GM21576 (cell line): ENCODE data around the gene UNC119.
"Not testable (repeated sequence)": the region's sequence is repeated elsewhere in the genome, so short reads cannot be mapped to it uniquely, and the experiment has no call there.

Experiments
- ATAC-seq: cut with Tn5 transposase; IDR thresholded peaks from one replicate; pipeline ENCODE4 v1.9.1; 2021; ENCODE audit warnings: mild to moderate bottlenecking, moderate library complexity; ENCODE audit not compliant: unreplicated experiment

The UNC119 gene

DNA sequence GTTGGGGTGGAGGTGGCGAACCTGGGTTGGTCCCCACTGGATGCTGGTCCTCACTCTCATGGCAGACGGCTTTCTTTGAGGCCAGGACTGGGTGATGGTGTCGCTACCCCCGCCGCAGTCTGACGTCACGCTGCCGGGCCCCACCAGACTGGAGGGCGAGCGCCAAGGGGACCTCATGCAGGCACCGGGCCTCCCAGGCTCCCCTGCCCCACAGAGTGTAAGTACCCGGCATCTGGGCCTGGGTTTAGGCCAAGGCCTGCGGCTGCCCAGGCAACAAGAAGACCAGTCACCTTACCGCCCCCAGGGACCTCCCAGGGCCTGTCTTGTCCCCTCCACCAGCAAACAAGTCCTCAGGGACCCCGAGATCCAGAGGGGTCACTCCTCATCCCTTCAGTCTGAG, 28.5 kb downstream of the UNC119 start:
- no peak for ATAC-seq

DNA sequence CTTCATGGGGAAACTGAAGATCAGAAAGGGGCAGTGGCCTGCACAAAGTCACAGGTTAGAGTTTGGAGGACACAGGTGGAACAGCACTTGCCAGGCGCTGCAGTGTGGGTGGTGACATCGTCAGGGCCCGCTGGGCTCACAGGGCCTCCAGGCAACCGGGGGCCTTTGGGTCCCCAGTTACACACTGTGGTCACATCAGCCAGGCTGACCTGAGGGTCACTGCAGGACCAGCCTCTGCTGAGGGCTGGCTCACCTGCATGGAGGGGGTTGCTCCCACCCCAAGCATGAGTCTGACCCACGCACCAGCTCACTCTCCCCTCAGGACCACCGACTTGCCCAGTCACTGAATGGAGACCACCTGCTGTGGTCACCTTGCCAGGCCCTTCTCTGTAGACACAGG, 29.2 kb downstream of the UNC119 start:
- ATAC-seq: no peak

DNA sequence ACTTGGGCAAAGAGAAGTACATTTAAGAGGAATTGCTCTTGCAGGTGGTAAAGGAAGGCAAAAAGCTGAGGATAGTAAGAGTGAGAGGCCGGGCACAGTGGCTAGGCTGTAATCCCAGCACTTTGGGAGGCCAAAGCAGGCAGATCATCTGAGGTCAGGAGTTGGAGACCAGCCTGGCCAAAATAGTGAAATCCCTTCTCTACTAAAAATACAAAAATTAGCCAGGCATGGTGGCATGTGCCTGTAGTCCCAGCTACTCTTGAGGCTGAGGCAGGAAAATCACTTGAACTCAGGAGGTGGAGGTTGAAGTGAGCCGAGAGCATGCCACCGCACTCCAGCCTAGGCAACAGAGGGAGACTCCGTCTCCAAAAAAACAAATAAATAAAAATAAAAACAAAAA, 30.1 kb downstream of the UNC119 start:
- ATAC-seq: not testable (repeated sequence)

DNA sequence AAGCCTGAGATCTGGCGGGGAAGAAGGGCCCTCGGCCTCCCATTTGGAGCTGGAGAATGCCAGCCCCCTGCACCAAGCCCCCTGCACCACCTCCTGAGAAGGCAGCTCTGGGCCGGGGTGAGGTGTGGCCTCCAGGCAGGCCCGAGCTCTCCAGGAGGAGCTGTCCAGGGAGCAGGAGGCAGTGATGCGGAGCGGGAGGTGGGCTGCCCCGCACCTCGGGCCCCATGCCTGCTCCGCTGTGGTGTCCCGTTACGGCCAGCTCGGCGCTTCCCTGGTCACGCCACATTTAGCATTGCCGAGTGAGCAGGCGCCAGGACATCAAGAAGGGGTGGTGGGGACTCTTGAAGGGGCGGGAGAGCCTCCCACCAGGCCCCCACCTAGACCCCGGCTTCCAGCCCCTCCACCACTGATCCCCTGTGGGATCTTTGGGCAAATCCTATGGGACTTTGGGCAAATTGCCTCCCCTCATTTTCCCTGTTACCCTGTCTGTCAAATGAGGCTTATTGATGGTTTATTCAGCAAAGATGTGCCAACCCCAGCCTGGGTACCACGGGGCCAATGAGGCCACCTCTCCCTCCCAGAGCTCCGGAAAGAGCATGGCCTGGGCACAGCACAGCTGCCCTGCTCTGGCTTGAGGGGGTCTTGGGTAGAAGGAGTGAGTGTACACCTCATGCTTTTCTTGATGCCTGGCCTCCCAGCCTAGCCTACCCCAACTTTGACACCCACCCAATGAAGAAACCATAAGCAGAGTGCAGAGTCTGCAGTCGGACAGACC, 30.9 kb downstream of the UNC119 start:
- ATAC-seq: no peak

DNA sequence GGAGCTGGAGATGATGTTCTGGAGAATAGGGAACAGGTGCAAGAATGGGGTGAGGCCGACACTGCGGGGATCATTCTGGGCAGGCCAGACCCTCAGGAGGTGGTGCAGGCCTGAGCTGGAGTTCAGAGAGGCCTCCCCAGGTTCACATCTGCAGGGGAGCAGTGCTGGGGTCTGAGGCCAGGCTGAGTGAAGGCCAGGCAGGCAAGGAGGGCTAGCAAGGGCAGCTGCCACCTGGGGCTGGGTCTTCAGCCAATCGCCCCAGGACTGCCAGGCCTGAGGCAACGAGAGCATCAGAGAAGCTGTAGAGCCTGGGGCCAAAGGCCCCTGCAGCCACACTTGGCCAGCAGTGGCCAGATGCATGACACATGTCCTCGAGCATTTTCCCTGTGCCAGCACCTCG, 31.7 kb downstream of the UNC119 start:
- no peak for ATAC-seq

DNA sequence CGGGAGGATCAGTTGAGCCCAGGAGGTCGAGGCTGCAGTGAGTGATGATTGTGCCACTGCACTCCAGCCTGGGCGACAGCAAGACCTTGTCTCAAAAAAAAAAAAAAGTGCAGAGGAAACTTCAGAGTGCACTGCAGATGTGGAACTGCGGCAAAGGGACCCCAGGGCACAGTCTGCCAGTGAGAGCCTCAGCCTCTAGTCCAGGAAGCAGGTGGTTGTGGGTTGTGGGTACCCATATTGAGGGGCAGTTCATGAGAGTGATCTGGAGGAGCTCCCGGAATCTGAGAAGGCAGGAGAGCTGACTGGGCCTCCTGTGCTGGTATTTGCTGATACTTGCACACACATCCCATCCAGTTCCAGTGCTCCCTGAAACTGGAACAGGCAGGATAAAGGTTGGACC, 33.2 kb downstream of the UNC119 start:
- ATAC-seq: no peak

DNA sequence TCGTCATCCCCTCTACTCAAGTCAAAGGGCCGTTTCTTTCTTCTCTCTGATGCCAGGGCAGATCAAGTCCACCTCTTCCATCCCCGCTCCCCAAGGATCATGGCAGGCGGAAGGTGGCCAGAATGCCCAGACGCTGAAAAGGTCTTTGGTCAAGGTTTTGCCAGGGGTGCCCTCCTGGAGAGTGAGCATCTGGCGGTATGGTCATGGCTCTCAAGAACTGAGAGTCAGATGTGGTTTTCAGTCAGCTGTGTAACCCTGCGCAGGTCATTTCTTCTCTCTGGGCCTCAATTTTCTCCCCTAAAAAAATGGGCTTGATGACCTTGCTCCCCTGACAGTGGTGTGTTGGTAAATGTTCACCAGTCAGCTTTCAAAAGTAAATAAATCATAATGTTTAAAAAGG, 33.8 kb downstream of the UNC119 start:
- ATAC-seq: no peak

DNA sequence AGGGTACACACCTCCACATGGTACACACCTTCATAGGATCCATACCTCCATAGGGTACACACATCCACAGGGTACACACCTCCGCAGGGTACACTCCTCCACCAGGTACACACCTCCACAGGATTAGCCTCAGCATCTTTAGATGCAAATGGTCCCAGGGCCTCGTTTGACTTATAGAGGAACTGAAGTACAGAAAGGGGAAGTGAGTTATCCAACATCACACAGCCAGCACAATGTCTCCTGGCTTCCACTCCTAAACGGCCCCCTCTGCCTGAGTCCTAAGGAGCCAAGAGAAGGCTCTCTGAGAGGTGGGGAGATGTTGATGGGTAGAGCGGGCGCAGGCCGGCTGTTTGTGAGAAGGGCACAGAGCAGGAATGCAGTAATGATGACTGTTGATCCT, 34.3 kb downstream of the UNC119 start:
- no peak for ATAC-seq

DNA sequence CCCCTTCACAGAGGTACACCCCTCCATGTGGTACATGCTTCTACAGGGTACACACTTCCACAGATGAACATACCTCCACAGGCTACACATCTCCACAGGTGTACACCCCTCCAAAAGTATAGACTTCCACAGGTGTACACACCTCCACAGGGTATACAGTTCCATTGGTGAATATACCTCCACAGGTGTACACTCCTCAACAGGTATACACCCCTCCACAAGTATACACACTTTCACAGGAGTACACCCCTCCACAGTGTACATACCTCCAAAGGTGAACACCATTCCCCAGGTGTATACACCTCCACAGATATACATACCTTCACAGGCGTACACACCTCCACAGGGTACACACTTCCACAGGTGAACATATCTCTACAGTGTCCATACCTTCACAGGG, 36.9 kb downstream of the UNC119 start:
- no peak for ATAC-seq

DNA sequence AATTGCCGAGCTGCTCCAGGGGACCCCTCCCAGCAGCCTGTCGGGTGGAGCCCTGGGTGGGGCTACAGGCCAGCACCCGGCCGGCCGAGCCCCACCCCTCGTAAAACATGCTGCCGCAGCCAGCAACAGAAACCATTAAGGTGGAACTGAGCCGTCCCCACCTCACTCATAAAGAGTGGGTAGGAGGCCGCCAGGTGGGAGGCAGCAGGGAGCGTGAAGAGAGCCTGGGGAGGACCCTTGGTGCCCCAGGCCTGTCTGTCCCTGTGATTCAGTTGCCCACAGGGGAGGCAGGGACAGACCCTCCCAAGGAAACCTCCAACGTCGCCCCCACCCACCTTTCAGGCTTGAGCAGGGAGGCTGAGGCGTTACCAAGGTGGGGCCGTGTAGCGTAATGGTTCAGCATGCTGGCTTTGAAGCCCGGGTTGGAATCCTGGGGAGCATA, 37.8 kb downstream of the UNC119 start:
- no peak for ATAC-seq

DNA sequence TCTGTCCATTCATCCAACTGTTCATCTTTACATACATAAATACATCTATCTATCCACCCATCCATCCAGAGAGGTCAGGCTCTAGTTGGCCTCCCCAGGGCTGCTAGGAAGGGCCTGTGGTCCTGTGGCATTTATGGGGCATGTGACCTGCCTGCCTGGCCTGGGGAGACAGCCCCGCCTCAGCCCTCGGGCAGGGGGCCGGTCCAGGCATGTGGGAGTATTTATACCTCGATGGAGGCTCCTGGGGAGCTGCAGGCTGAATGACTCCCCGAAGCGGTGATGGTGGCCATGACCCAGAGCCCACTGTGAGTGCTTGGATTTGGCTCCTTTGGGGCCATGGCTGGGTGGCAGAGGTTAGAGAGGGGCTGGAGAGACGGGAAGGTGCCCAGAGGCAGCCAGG, 38.9 kb downstream of the UNC119 start:
- ATAC-seq: no peak

DNA sequence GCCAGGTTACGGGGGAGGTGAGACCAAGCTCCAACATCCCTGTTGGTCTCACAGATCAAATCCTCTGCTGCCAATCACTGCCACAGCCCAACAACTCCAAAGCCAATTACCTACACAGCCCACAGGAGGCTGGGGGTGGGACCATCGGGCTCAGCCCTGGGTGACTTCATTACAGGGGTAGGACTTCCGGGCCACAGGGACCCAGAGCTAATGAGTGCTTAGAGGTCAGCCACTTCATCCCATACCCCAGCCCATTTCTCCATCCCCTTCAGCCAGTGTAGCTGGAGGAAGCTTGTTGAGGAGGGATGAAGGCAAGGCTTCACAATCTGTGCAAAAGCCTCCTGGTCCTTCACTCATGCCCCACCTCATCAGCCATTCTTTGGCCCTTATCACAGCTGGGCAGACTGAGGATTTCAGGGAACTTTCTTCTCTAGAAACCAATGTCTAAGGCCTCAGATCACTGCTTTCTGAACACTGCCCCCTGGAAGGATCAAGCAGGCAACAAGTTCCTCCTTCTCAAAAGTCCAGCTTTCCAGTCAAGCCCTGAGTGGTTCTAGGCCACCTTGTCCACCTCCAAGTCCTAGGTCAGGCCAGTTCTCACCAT, 40.5 kb downstream of the UNC119 start:
- no peak for ATAC-seq

DNA sequence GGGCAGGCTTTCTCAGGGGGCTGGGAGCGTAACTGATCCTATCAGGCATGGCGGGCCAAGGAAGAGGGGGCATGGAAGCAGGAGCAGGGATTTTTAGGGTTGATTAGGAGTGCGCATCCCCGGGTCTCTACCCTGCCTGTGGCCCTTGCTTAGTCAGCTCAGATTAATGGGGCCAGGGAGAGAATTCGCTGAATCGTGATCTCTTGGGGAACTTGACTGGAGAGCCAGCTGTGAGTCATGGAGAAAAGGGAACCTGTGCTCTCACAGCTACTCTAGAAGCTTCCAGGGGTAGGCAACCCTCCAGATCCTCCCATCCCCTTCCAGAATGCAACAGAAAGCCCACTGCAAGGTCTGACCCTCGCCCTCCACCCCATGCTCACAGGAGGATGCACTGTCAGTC, 42.6 kb downstream of the UNC119 start:
- ATAC-seq: no peak

DNA sequence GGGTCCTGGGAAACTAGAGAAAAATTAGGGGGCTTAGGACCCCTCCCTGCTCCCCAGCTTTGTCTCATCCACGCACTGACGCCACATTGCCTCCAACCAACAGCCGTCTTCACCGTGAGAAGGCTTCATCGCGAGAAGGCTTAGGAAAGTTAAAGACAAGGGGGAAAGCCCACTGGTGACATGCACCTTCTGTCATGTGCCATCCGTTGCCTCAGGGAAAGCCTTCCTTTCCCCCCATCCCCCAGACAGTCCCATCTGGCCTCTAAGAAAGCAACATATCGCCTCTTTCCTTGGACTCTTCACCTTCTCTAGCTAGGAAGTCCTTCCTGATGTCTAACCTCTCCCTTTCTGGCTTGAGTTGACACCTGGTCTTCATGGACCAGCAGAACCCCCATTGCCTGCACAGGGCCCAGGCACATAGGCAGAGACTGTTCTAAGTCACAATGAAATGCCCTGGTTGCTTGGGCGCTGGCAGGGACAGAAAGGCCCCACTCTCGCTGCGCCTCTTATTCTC, 44.2 kb downstream of the UNC119 start:
- ATAC-seq: no peak

DNA sequence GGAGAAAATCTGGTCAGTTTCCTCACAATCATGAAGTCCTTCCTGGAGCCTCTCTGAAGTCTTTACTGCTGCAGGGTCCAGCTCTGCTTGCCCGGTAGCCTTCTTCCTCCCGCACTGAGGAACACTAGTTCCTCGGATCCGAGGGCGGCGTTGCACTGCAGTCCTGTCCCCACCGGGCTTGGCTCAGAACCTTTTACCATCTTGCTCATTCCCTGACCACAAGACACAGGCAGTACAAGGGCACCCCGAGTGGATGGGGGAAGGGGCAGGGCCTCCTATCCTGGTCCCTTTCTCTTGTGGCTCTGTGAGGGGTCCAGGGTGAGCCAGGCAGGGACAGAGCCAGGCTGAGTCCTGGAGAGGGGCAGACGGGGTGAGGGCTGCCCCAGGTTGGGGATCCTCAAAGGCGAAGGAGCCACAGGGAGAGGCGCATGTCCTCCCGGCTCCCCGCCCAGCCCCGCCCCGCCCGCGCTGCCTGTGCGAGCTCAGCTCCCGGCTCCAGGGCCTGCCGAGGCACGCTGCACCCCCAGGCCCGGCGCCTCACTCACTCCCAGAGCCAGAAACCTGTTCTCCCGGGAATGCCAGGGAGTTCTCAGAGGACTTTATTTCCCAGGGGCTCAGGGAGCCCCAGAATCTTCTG, 44.7 kb downstream of the UNC119 start:
- no peak for ATAC-seq

DNA sequence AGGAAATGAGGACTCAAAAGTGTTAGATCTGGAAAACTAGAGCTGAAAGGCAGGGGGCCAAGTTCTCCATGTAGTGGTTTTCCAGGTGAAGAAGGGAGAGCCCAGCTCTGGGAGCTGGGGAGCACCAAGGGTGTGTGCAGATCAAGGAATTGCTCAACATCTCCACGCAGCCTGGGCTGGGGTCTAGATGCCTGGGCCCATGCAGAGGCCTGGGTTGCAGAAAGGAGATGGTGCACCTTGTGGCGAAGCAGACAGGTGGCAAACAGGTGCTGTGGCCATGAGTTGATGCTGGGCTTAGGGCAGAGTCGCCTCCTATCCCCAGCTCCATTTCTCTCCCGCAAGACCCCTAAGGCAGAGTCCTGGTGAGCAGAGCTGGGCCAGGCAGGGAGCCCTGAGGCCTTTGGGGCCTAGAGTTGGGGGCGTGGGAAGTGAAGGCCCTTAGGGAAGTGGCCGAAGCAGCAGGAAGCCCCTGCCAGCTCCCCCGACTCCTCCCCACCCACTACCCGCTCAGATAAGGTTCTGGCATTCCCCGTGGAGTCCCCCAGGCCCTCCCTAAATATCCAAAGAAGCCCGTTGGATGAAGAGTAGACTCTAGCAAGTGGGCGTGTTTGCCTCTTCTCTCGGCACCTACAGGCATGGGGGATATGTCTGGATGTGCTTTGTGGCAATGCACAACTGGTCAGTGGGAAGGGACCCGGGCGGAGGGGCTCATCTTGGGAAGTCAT, 45.5 kb downstream of the UNC119 start:
- ATAC-seq: no peak

DNA sequence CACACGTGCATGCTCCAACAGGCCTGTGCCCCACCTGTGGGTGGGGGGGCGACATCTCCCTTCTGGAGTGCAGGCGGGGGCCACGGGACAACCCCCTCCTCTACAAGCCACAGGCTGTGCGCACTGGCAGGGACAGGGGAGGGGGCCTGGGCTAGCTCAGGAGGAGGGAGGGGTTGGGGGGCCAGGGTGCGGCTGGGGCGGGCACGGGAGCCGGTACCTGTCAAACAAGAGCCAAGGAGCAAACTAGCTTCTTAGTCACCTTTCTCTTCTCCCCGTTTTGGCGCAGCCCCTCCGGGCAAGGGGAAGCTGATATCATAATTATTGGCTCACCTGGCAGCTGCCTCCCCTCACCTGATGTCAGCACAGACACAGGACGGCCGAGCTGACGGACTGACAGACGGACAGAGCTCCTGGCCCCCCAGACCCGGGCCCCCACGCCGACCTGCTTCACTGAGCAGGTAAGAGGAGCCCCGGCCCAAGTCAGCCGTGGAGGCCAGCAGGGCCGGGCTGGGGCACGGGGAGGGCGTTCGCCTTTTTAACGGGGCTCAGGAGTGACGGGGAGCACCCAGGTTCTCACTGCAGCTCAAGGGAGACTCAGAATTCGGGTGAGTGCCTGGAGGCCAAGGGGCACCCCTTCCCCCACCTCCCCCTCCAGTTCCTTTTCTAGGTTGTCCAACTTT, 46.3 kb downstream of the UNC119 start, which contains the start of gene FOXN1:
Gene FOXN1, plus strand, starts transcription at position 363 of the 680 bp plus-strand sequence. CDS start 17,622 bp downstream, outside the sequence.
- ATAC-seq: no peak

DNA sequence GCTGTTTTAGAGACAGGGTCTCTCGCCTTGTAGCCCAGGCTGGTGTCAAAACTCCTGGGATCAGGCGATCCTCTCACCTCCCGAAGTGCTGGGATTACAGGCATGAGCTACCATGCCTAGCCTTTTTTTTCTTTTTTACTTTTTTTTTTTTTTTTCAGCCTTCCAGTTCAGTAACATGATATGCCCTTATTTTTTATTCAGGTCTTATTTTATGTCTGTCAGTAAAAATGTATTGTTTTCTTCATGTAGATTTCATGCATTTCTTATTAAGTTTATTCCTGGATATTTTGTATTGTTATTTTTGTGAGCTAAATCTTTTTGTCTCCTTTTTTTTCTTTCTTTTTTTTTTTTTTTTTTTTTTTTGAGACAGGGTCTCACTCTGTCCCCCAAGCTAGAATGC, 49.0 kb downstream of the UNC119 start:
- no peak for ATAC-seq

DNA sequence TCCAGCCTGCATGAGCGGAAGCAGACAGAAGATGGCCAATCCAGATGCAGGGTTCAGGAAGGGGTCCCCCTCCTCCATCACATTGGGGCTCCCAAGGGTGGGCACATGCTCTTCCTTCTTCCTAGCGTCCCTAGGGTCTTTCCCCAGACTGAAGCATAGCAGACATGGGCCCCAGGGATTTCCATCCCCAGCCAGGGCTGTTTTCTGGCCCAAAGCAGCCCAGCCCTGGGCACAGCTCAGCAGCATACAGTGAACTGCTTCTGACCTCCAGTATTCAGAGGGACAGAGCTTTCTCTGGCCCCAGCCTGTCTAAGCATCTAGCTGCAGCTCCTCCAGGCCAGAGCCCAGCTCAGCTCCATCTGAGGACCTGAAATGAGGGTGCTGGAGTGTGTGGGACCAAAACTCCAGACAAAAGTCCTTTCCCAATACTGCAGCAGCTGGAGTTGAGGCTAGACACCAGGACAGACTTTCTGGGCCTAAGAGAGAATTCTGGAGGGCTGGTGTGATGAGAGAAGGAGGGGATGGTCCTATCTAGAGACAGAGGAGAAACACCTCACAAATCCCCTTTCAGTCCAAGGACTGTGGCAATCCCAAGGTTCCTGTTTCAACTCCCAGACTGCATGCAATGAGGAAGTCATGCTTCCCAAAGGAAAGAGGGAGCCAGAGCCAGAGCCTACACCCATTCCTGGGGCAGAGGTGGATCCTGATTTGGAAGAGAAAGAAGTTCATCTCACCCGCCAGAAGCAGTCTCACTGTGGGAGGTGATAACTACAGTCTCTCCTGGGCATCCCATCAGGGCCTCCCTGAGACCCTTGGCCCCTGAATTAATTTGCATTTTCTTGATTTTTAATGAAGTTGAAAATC, 50.8 kb downstream of the UNC119 start:
- no peak for ATAC-seq
